HG03558 (cell line): ENCODE results near the gene TCHHL1.
A peak's percentile ranks its signal among the peaks of the same experiment; 100 is the strongest.
"Not testable (repeated sequence)": the region's sequence is repeated elsewhere in the genome, so short reads cannot be mapped to it uniquely, and the experiment has no call there.

Source experiments
- ATAC-seq: cut with Tn5 transposase; IDR thresholded peaks from one replicate; pipeline ENCODE4 v1.9.1; 2021; ENCODE audit warnings: moderate number of reproducible peaks; ENCODE audit not compliant: unreplicated experiment; ENCODE audit errors: extremely low read depth

Gene TCHHL1

DNA sequence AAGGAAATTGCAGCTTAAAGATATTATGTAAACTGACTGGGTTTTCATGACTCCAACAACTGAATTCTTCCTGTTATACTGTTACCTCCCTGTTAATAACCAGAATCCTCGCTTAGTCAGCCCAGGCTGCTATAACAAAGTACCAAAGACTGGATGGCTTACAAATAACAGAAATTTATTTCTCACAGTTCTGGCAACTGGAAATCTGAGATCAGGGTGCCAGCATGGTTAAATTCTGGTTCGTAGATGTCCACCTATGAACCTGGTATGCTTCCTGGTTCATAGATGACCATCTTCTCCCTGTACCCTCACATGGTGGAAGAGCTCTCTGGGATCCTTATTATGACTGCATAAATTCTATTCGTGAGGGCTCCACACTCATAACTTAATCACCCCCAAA lies 8.1 kb upstream of the TCHHL1 start:
- ATAC-seq, result no peak

- no peak for ATAC-seq
Observed at GRCh38 chr1:152086760-152087159, 2.1 kb downstream of the TCHHL1 start.

DNA sequence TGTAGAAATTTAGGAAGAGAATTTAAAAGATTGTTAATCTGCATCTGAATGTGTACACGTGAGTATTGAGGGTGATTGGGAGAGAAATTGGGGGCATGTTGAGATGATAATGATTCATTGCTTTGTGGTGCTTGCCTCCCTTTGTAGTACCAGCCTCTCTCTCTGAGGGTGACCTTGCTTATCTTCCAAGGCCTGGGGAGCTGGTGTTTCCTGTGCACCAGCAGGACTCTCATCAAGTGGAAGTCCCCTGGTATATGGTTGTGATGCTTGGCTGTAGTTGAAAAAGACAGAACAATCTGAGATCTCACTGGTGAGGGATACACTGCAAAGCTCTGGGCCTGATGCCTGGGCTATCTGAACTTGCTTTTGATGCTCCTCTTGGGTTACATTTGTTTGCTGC lies 4.0 kb downstream of the TCHHL1 start:
- no peak for ATAC-seq

GRCh38 chr1:152081026-152081425 lies 7.8 kb downstream of the TCHHL1 start:
- ATAC-seq, result not testable (repeated sequence)

DNA sequence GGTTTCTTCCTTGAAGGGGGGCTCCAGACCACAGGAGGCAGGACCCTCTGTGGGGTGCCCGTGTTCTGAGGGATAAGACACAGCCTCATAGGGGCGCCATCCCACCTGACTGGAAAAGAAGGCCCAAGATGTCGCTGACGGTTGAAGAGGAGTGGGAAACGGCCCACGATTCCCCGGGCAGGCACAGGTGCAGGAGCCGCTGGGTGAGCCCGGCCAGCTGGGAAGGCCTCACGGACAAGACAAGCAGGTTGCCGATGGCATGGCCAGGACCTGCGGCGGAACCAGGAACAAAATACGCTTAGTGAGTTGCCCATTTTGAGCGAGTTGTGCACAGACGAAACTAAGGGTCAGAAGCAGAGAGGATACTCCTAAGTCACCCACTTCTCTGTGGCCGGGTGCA lies 8.4 kb downstream of the TCHHL1 start:
- not testable (repeated sequence) for ATAC-seq

- no peak for ATAC-seq
Observed at GRCh38 chr1:152078831-152079441, 9.9 kb downstream of the TCHHL1 start.

- no peak for ATAC-seq
Observed at GRCh38 chr1:152072311-152072710, 16.6 kb downstream of the TCHHL1 start.

DNA sequence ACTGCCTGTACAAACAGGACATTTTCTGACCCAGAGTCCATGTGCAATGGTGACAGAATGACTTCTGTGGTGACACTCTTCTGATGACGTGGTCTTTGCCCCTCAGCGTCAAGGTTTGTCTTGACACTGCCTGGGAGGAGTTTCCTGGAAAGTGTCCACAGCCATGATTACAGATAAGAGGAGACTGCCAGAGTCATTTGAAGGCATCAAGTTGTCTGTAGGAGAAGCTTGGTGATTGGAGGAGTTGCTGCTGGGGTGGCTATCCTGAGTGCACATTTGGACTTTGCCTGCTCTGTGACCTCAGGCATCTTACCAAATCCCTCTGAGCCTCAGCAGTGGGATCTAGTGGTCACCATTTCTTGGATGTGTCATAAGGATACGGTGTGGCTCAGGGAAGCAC lies 17.7 kb downstream of the TCHHL1 start:
- ATAC-seq, result no peak

- ATAC-seq, result no peak
Observed at GRCh38 chr1:152067929-152068328, 20.9 kb downstream of the TCHHL1 start.

- ATAC-seq, result no peak
Observed at GRCh38 chr1:152067150-152067549, 21.7 kb downstream of the TCHHL1 start.

GRCh38 chr1:152061952-152062351 lies 26.9 kb downstream of the TCHHL1 start:
- ATAC-seq, result no peak

DNA sequence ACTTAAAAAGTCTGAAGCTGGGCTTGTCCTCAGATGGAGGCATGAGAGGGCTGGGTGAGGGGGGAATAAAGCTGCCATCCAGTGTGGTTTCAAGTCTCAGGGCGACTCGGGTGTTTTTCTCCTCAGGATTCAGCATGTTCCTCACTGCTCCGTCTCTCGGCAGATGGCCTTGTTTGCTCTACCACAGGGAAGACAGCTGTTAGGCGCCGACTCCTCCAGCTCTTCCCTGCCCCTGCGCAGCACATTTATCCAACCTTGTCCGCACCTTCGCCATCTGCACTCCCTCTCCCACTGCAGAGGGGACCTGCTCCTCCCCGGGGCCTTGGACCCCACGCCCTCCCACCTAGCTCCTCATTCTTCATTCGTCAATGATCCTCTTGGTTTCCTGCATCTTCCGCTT lies 35.5 kb downstream of the TCHHL1 start:
- ATAC-seq, result no peak

DNA sequence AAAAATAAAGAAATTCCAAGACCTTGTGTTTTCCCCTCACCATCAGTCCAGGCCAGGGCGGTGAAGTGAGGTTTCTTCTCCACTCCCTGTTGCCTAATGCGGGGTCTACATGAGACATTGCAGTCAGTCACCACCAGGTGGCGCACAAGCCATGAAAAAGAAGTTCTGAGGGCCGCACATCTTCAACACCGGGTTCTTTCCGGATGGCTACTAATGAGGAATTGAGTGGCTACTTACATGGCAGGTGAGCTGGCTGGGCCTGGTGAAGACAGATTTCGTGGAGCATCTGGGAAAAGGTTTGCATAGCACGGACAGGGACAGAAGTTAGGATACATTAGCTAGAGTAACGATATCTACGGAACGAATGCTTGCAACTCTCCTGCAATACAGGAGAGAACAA lies 36.3 kb downstream of the TCHHL1 start:
- no peak for ATAC-seq

GRCh38 chr1:152050886-152051675 lies 37.8 kb downstream of the TCHHL1 start:
- ATAC-seq, result no peak

DNA sequence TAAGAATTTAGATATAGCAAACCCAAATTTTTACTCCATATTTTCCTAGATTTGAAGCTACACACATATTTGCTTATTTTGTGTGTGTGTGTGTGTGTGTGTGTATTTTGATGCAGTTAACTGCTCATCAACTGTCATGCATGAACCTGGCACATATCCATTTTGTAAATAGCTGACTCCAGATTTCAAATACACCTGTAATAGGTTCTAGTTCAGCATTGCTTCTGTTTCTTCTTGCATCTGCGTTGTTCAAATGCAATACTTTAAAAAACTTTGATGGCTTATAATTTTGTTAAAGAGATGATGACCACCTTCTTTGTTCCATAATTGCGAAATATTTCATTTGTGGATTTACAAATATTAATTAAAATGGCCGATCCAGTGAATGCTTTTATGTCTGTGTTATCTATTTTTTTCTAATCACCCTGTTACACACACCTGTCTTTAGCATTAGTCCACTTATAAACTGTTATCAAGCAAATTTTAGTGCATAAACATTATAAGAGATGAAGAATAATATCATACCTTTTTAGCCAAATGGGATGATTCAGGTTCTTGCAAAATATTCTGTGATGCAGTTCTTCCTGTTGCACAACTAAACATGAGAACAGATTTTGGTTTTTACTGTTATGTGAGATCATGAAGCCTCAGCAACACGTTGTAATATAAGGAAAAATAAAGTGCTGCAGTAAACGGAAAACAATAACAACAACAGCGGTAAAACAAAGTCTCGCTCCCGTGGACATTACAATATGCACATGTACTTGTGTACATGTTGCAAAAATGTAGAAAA lies 39.4 kb downstream of the TCHHL1 start:
- ATAC-seq, result no peak

GRCh38 chr1:152048416-152049009 lies 40.4 kb downstream of the TCHHL1 start:
- no peak for ATAC-seq

DNA sequence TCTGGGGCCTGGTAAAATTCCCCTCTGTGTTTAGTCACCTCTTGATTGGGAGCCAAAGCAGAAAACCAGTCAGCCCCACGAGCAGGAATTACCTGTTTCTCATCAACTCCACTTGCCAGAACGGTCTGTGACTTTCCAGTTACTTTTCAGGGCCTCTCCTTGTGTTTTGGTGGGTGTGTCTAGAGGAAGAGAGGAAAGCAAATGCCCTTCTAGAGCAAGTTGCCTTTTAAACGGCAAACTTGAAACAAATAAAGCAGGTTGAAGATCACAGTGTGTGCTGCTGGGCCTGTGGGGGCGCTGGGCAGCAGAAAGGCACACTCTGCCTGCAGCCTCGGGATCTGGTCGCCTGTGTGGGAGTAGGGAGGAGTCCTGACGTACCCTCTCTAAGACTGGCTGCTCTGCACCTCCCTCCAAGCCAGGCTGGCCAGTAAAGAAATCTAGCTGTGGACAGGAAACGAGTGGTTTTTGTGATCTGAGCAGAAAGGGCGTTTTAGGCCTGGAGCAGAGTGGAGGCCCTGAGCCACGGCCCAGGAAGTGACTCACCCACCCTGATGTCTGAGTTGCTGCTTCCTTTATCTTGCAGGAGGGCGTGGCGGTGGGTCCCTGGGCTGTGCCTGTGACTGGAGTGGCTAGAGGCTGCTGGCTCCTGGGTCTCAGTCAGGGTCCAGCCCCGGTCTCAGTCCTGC lies 41.0 kb downstream of the TCHHL1 start:
- ATAC-seq, result peak; percentile 88

DNA sequence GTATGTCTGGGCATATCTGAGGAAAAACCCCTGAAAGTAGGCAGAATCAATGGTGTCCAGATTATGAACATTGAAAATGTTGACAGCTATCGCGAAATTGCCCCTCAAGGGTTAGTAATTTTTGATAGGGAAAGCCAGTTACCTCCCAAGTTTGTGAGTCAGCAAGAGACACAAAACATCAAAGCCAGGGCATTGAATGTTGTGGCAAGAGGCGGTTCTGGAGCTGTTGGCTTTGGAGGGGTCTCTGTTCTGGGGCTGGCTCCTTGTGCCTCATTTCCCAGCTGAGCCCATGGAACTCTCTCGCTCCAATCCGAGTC lies 41.5 kb downstream of the TCHHL1 start:
- ATAC-seq, result no peak

GRCh38 chr1:152044386-152044785 lies 44.5 kb downstream of the TCHHL1 start:
- ATAC-seq, result no peak

DNA sequence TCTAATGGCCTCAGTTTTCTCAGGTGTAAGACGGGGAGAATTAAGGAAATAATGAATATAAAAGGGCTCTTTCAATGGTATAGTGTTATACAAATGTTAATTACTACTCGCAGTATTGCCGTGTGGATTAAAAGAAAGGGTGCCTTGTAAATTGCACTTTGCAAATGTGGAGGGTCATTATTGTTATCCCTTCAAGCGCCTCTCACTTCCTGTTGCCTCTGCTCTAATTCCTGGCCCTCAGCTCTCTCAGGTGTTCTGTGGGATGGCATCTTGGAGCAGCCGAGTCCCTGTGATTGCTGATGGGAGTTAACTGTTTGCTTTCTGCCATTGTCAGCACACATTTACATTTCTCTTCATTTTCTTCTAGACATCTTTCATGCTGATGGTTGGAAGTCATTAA lies 45.0 kb downstream of the TCHHL1 start:
- ATAC-seq, result no peak
